Stimulated activated CD4-positive, alpha-beta T cell treated with anti-CD3 and anti-CD28 coated beads, Interleukin-12 subunit alpha, Interleukin-12 subunit beta, amount 100 ng/mL, for 24 hours (primary cell): Measurements from ENCODE around the gene UBE2QL1.

ENCODE experiments used
- DNase-seq, 2 experiments: peaks; one replicate each; pipeline ENCODE4 v3.0.0-alpha.2; 2020; ENCODE audit warnings: low read depth in 2 of 2

Gene UBE2QL1, protein sequence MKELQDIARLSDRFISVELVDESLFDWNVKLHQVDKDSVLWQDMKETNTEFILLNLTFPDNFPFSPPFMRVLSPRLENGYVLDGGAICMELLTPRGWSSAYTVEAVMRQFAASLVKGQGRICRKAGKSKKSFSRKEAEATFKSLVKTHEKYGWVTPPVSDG

DNA sequence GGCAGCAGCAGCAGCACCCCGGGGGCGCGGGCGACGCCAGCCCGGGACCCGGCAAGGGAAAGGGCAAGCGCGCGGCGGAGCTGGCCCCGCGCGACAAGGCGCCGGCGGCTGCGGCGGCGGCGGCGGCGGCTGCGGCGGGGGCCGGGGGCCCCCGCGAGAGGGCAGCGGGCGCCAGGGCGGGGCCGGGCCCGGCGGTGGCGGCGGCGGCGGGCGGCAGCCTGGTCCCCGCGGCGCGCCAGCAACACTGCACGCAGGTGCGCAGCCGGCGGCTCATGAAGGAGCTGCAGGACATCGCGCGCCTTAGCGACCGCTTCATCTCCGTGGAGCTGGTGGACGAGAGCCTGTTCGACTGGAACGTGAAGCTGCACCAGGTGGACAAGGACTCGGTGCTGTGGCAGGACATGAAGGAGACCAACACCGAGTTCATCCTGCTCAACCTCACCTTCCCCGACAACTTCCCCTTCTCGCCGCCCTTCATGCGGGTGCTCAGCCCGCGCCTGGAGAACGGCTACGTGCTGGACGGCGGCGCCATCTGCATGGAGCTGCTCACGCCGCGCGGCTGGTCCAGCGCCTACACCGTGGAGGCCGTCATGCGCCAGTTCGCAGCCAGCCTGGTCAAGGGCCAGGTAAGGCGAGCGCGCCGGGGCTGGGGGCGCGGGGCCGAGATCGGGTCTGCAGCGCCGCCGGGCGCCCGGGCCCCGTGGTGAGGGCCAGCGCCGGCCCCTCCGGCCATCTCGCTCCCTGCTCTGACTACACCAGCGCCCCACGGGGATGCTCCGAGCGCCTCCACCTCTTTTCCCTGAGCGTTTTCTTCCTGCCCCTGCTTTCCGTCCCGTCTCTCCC is at the start of gene UBE2QL1:
TSS of gene UBE2QL1 (plus strand) at position 238 of the 843 bp plus-strand sequence. CDS start at position 273, 35 bp downstream.
- no peak for DNase-seq

DNA sequence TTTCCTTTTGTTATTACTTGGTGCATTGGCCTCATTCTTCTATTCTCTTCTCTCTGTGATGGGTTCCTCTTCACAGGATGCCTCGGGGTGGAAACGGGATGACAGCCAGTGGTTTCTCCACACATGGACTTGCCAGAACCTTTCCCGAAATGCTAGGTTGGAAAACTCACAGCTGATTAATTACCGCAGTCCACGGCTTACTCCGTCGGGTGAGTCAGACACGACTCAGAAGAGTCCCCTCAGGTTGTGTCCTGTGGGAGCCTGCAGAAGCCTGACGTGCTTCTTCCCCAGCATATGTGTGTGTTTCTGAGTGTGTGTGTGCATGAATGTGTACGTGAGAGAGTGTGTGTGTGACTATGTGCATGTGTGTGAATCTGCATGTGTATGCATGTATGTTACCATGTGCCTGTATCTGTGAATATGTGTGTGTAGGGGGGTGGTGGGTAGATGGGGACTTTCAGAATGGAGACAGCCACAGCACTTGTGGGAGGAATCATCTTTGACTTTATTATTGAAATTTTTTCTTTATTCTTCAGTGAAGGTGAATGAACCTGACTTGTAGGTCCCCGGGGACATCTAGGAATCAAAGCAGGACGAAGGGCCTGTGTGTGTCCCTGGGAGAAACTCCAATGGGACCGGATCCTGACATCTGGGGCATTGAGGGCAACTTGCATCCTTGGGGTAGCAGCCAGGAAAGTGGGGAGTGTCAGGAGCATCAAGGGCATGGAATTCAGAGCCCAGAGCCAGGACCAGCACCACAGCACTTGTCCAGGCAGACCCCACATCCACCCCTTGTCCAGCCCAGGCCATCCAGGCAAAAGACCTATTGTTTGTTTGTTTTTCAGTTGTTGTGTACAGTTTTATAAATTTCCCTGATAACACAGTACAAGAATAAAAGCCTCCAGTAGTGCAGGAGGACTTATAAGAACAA is 48.4 kb upstream of the UBE2QL1 start:
- no peak for DNase-seq

DNA sequence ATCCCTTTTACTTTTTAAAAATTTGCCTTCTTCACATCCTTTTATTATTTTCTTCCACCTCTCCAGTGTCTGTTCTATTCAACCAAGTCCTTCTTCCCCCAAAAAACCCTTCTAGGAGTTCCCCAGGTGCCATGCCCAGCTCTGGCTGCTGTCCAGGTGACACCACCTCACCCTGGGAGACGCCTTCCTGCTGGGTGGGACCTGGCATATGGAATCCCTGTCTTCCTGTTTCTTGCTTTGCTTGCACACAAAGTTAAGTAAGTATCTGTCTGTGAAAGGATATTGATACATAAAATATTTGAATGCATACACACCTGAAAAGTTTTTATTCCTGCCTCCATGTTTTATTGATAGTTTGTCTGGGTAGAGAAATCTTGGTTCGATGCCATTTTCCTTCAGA is 47.2 kb upstream of the UBE2QL1 start:
- no peak for DNase-seq

DNA sequence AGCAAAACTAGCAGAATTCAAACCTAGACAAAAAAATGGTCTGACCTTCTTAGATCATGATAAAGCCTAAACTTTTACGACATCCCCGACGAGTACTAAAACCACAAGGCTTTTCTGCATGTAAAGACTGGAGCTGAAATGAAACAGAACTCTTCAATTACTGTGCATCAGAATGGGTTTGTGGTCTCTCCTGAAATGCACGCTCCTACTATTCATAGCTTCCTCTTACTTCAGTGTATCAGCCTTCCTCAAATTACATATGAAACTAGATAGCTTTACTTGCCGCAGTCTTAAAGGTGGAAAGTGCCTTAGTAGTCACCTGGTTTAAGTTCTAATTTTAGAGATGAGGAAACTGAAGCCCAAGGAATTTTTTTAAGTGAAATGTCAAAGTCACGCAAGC is 45.7 kb upstream of the UBE2QL1 start:
- no peak for DNase-seq

DNA sequence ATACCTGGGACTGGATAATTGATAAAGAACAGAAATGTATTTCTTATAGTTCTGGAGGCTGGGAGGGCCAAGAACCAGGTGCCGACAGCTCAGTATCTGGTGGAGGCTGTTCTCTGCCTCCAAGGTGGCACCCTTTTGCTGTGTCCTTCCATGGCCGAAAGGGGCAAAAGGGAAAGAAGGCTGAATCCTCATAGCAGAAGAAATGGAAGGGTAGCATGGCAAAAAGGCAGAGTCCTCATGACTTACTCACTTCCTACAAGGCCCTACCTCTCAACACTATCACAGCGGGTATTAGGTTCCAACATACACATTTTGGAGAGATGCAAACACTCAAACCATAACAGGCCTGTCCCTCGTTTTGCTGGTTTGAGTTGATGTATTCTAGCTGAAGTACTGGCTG is 45.2 kb upstream of the UBE2QL1 start:
- DNase-seq = no peak

DNA sequence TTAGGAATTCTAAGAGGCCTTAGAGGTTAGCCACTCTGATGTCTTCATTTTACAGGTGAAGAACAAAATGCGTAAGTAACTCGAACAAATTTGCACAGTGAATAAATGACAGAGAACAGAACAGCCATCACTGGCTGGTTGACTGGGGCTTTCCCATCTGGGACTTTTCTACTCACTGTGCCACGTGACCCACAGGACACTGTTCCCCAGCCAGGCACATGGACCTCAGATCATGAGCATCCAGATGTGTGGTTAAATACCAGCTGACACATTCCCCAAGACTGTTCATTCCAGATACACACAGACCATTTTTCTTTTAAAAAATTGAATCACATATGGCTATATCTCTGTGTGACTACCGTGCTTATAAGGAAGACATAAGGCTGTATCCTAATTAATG is 44.5 kb upstream of the UBE2QL1 start:
- no peak for DNase-seq

DNA sequence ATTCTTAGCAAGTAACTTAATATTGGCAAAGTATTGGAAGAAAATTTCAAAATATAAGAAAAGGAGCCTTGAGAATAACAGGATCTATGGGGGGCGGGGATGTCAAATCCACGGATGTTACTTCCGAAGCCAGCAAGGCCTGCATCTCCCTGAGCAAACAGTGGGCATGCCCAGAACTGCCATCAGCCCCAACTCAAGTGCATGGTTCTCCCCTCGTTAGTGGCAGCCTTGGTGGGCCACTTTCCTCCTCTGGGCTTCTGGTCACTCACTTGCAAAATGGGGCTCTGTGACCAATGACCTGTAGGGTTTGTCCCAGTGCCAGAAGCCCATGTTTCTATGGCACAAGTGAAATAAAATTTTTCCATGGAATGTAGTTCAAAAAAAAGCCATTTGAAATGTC is 43.1 kb upstream of the UBE2QL1 start:
- DNase-seq = no peak

DNA sequence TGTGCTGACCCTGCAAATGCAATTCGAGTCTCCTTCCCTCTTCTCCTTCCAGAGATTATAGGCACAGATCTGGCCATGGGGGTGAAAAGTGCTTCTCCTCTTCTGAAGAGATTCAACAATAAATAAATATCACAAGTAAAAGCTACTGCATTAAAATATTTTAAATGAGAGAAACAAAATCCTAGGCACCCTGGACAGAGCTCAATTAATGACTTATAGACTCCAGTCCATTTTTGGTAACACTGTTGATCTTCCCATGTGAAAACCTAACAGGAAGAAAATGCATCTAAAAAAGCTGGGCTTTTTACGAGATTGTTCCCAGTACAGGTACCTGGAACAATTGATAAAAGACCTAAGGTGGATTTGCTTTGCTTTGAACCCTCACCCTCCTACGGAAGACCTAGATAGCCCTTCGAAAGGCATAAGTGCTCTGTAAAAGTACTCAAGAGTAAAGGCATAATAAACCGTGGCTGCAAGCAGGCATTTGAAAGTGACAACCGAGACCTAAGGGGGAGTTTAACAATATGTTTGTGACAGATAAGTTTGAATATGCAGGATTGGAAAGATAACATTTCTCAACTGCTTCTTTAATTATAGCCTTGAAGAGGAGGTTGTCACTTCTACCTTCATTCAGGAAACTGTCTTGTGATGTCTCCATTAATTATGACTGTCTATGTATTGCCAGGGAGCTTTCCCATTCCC is 41.0 kb upstream of the UBE2QL1 start:
- no peak for DNase-seq

DNA sequence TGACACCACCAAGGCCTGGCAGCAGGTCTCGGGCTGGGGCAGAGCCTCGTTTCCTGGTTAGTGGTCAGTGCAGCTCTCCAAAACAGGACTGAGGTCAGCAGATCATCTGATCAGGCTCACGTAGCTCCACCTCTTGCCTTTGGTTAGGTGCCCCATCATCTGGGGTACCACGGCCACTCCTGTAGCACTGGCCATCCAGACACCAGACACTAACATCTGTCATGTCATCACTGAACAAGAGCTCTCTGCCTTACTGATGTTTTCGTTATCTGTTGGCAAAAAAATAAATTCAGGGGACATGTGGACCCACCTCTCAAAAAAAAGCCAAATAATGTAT is 40.4 kb upstream of the UBE2QL1 start:
- DNase-seq = no peak

DNA sequence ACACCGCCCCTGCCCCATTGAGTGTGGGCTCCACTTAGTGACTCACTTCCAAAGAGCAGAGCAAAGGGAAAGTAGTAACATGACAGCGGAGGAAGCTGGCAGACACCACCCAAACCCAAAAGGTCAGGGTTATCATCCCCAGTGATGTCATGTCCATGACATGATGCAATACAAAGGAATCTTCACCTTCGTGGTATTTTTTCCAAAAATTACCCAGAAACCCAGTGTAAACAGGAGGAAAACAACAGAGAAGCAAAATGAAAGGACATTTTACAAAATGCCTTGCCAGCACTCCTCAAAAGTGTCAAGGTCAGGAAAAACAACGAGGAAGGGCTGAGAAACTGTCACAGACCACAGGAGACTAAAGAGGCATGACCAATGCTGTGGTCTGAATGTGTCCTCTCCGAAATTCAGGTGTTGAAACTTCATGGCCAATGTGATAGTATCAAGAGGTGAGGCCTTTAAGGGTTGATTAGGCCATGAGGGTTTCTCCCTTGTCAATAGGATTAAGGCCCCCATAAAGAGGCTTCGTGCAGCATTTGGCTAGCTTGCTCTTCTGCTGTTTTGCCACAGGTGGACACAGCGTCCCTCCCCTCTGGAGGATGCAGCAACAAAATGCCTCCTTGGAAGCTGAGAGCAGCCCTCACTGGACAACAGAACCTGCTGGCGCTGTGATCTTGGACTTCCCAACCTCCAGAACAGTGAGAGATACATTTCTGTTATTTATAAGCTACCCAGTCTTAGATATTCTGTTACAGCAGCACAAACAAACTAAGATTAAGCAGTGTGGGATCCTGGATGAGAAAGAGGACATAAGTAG is 39.8 kb upstream of the UBE2QL1 start:
- no peak for DNase-seq

DNA sequence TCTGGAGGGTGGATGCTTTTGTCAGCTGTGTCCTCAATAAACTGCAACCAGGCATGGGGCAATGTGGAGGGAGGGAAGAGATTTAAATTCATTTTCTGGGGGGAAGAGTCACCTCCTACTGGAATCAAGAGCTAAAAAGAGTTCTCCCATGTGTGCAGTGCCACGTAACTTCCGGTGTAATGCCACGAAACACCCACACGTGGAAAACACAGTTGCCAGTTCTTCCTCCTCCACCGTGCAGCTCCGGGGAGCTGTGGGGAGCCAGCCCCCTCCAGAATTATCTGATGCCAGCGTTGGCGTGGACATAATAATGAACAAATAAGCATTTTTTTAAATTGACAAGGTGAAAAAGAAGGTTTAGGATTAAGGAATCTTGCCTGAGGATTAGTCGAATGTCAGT is 38.2 kb upstream of the UBE2QL1 start:
- DNase-seq = no peak

DNA sequence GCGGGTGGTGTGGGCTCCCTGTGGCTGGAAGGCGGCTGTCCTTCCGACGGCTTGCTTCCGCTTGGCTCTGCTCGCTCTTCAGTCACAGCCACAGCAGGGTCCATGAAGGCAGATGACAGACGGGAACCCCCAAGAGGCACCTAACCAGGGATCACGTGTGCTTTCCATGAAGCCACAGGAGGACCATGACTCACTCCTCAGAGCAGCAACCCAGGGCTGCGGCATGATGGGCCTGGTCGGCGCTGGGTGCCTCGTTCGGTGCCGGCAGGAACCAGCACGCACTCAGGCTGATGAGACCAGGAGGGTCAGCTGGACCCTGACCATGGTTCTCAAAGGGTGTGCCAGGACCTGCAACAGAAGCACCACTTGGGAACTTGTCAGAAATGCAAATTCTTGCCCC is 37.5 kb upstream of the UBE2QL1 start:
- no peak for DNase-seq

DNA sequence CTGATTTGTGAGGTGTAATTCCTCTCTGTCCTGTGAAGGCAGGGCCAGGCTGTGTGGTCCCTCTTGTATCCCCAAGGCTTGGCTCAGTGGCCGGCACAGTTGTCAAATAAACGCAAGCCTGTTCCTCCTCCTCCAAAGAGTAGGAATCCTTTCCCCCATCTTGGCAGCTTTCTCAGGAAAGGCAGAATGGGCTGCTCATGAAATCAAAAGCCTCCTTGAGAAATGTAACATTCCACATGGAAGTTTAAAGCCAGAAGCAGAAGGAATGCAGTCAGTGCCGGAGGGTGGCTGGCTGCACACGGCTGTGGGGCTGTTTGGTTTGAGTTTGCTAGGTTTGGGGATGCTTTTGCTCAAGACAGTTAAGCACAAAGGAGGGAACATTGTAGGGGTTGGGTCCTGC is 35.8 kb upstream of the UBE2QL1 start:
- no peak for DNase-seq

DNA sequence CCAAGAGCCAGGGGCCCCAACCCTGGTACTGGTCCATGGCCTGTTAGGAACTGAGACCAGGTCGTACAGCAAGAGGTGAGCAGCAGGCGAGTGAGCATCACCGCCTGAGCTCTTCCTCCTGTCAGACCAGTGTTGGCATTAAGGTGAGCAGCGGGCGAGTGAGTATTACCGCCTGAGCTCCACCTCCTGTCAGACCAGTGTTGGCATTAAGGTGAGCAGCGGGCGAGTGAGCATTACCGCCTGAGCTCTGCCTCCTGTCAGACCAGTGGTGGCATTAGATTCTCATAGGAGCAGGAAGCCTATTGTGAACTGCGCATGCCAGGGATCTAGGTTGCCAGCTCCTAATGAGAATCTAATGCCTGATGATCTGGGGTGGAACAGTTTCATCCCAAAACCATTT is 31.0 kb upstream of the UBE2QL1 start:
- DNase-seq = no peak

DNA sequence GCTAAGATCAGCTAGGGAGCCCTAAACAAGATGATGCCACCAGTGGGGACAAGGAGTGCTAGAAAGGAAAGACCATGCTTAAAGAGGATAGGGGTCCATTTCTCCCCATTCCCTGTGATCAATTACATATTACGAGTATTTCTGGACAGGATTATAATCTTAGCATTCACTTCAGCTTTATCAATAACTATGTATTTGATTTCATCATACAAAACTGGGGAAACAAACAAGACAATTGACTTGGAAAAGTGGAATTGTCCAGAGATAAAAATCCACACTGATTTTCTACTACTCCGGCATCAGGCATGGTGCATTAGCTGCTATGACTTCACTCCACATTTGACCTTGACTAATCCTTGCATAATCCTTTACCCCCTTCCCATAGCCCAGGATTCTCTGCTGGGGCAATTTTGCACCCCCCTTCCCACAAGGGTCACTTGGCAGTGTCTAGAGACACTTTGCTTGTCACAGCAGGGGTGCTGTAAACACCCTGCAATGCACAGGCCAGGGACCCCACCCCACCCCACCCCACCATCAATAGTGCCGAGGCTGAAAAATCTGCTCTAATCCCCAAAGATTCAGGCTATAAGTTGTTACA is 29.9 kb upstream of the UBE2QL1 start:
- DNase-seq = no peak

DNA sequence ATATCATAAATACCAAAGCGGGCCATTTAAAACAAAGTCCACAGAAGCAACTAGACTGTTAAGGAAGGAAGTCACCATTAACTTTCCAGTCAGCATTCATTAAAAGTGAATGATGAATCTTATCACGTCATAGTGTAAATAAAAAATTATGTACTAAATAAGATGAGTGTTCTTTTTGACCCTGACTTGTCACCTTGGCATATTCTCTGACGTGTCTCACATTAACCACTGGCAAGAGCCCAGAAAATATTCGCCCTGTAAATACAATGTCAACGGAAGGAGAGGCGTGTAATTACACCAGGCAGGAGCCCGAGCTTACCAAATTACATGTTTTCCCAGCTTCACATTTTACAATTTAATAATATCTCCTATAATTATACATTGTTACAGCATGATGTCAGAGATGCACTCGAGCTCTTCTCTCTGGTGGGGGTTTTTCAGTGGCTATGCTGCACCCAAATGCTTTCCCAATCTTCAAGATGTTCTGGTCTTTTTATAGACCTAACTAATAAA is 29.3 kb upstream of the UBE2QL1 start:
- DNase-seq = no peak

DNA sequence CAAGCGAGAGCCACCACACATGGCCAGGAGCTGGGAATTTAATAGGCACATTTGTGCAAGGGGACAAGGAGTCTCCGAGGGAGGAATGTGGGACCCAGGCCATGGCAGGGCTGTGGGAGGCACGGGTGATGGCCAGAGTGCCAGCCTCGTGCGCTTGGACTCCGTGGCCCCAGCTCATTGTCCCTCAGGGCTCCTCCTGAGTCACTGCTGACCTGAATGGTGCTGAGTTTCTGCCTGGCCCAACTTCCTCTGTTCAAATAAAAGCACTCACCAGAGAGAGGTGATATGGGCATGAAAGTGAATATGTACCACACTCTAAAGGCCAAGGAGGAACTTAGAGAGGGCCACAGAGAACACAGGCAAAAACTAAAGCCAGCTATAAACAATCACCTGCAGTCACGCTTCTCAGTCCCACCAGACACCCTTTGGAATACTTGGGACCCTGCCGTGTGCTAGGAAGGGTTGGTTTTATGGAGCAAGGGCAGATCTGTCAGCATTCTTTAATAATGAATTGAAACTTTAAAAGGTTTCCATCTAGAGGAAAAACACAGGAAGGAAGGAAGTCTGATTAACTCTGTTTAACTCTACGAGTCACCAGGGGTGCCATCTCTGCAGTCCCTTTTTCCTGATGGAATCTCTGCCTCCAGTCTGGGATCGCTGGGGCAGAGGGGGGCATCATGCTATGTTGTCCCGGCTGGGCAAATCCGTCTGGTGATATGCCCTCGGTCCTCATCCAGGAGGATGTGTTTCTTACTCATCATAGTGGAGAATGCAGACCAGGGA is 25.1 kb upstream of the UBE2QL1 start:
- no peak for DNase-seq

DNA sequence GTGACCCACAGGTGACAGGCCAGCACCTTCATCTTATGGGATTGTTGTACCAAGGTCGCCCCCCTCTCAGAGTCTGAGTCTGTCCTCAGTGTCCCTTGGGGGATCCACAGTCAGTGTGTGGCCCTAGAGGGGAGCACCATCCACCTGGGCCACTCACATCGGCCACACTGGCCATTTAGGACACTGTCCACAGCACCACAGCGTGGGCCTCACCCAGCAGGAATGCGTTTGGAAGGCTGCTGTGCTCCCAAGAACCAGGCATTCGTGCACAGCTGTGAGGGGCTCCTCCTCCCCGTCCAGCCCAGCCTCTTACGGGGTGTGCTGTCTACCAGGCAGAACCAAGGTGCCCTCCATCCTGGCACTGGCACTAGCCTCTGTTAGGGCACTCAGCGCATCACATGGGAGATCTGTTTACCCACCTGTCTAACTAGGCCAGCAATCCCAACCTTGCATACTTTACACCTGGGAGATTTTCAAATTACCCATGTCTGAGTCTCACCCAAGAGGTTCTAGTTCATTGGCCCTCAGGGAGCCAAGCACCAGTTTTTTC is 24.5 kb upstream of the UBE2QL1 start:
- DNase-seq = no peak

DNA sequence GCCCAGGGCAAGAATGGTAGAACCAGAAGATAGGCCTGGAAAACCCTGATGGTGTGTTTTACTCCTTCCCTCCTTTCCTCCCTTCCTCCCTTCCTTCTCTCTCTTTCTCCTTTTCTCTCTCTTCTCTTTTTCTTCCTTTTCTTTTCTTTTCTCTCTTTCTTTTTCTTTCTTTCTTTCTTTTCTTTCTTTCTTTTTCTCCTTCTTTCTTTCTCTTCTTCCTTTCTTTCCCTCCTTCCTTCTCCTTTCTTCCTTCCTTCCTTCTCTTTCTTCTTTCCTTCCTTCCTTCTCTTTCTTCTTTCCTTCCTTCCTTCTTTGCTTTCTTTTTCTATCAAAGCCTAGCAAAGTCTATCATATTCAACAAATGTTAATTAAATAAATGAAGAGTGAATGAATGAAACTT is 24.0 kb upstream of the UBE2QL1 start:
- DNase-seq = no peak
